Lung (tissue), 12 donors: Measurements from ENCODE around the gene ZBTB7A. TPM values are rescaled to one million over a fixed set of nuclear protein-coding genes. Genes with fewer than 3 reads are reported as not detected.

Experiments
- ATAC-seq: fragments of 200-7000 bp; cut with Tn5 transposase; one replicate; pipeline ENCODE4 v1.9.1; 2020; ENCODE audit warnings: moderate number of reproducible peaks; ENCODE audit not compliant: insufficient read depth, low FRiP score
- DNase-seq, 3 donors: peaks; one replicate each; pipeline ENCODE4 v3.0.0-alpha.2; 2013 to 2017
- H3K27ac ChIP-seq, 2 donors: one replicate each; pipeline ENCODE4 v1.5.1; 2013; ENCODE audit warnings: mild to moderate bottlenecking in 2 of 2, moderate library complexity in 2 of 2, control low read depth in 1 of 2, inconsistent platforms in 1 of 2, low read depth in 1 of 2, low read length in 1 of 2
- H3K27me3 ChIP-seq, 3 donors: one replicate each; pipeline ENCODE4 v1.5.1; 2013; ENCODE audit warnings: low read length in 2 of 3; ENCODE audit not compliant: control insufficient read depth in 3 of 3, insufficient read depth in 3 of 3
- H3K36me3 ChIP-seq, 4 donors: one replicate each; pipeline ENCODE4 v1.5.1; 2013; ENCODE audit warnings: low read length in 4 of 4, mild to moderate bottlenecking in 1 of 4, moderate library complexity in 1 of 4; ENCODE audit not compliant: control insufficient read depth in 4 of 4, insufficient read depth in 4 of 4
- H3K4me1 ChIP-seq, 5 donors: one replicate each; pipeline ENCODE4 v1.5.1; 2013; ENCODE audit warnings: low read length in 5 of 5, mild to moderate bottlenecking in 2 of 5, moderate library complexity in 1 of 5; ENCODE audit not compliant: control insufficient read depth in 5 of 5, insufficient read depth in 5 of 5
- H3K4me3 ChIP-seq: one replicate; pipeline ENCODE4 v1.5.1; 2013; ENCODE audit warnings: mild to moderate bottlenecking, control low read depth, moderate library complexity
- H3K9ac ChIP-seq, 2 donors: one replicate each; pipeline ENCODE4 v1.5.1; 2013; ENCODE audit warnings: low read length in 2 of 2, control low read depth in 1 of 2; ENCODE audit not compliant: insufficient read depth in 1 of 2
- H3K9me3 ChIP-seq, 4 donors: one replicate each; pipeline ENCODE4 v1.5.1; 2013; ENCODE audit warnings: low read length in 3 of 4, mild to moderate bottlenecking in 1 of 4, moderate library complexity in 1 of 4; ENCODE audit not compliant: control insufficient read depth in 4 of 4, insufficient read depth in 3 of 4
- CTCF ChIP-seq: IDR thresholded peaks from 2 replicates; pipeline ENCODE4 v1.5.1; 2012; ENCODE audit warnings: mild to moderate bottlenecking; ENCODE audit errors: control extremely low read depth, extremely low read depth
- WGBS, 2 donors: extraction: QIAGEN DNeasy Blood & Tissue Kit; methylation state at CpG; one replicate each; pipeline ENCODE4 v1.1.7; 2013; 5-methylcytosine and 5-hydroxymethylcytosine counted together
- polyA plus RNA-seq, 2 donors: library from polyadenylated mRNA; stranded (reverse); fragments of 200-250 nt; gene quantifications; one replicate each; pipeline ENCODE4 v1.2.1, GENCODE V29; 2013
- total RNA-seq, 2 donors: library from RNA; depleted of rRNA in 1 of 2; stranded (reverse); fragments of >200 nt in 1 of 2; gene quantifications; one replicate each; pipeline ENCODE4 v1.2.1, GENCODE V29; 2014 to 2021
- donor health status: control.
- donor health status: control.
- donor health status: Bipolar disorder and iron deficiency.
- donor health status: healthy.
- donor health status: DM: yes; HTN: yes; CAD: no.

Gene ZBTB7A
- total and polyA plus RNA-seq, 4 donors = 13.4 to 68.0 (median 19.5) TPM

- 67 to 84% methylated on average over 14 of the region's 14 CpGs for WGBS, 2 donors
- H3K36me3 ChIP-seq = peaks cover 0 to 25% (median 10%) of the 10 kb centered on the region in 4 donors
- peak overlapping the region in 1 of 2 donors; percentile 37 for H3K27ac ChIP-seq
Observed at GRCh38 chr19:4042731-4043082, 24.0 kb downstream of the ZBTB7A start.

GRCh38 chr19:4042064-4042730 lies 24.5 kb downstream of the ZBTB7A start:
- 76 to 82% methylated on average over 14 of the region's 14 CpGs for WGBS, 2 donors
- no peaks in the 10 kb centered on the region for H3K9me3 ChIP-seq
- peaks cover 0 to 27% (median 8%) of the 10 kb centered on the region in 4 donors for H3K36me3 ChIP-seq
- H3K27ac ChIP-seq = peak overlapping the region in 1 of 2 donors; percentile 5
- no peak overlapping the region for H3K4me3 ChIP-seq
- DNase-seq = no peak
- TF ChIP-seq CTCF = no peak
- H3K4me1 ChIP-seq = peaks cover 0 to 18% (median 5%) of the 10 kb centered on the region in 5 donors
- ATAC-seq = no peak
- H3K27me3 ChIP-seq = no peaks in the 10 kb centered on the region
- no peak overlapping the region for H3K9ac ChIP-seq

More at GRCh38 chr19:4042731-4043082, 24.0 kb downstream of the ZBTB7A start:
- Histone ChIP-seq H3K9me3 (no peaks in the 10 kb centered on the region), H3K9ac (no peak overlapping the region), H3K4me3 (no peak overlapping the region), H3K4me1 (peaks cover 0 to 18% (median 5%) of the 10 kb centered on the region in 5 donors), H3K27me3 (no peaks in the 10 kb centered on the region)
- DNase-seq (peak in 2 of 3 donors; percentile 41 to 66), ATAC-seq (no peak)
- TF ChIP-seq CTCF = no peak

GRCh38 chr19:4038661-4039423 lies 27.9 kb downstream of the ZBTB7A start:
- DNase-seq (no peak), ATAC-seq (no peak)
- Histone ChIP-seq H3K27ac (no peak overlapping the region), H3K4me3 (no peak overlapping the region), H3K9me3 (no peaks in the 10 kb centered on the region), H3K4me1 (peaks cover 0 to 5% (median 0%) of the 10 kb centered on the region in 5 donors), H3K9ac (no peak overlapping the region), H3K36me3 (peaks cover under 1 to 36% (median 19%) of the 10 kb centered on the region in 4 donors), H3K27me3 (no peaks in the 10 kb centered on the region)
- 77 to 79% methylated on average over 40 of the region's 40 CpGs for WGBS, 2 donors
- TF ChIP-seq CTCF = no peak
